Panc1 (cell line): Measurements from ENCODE around the gene VAMP3. TPM values are rescaled to one million over a fixed set of nuclear protein-coding genes. Genes with fewer than 3 reads are reported as not detected.

Experiments used
- ATAC-seq: fragments of 200-7000 bp; cut with Tn5 transposase; 2 replicates; pipeline ENCODE4 v1.9.1; 2020; ENCODE audit warnings: mild to moderate bottlenecking, moderate library complexity
- BruUV-seq: library from RNA; stranded (reverse); fragments of 400-500 nt; replicated peaks from 2 replicates; lab custom pipeline; 2021; lab: Mats Ljungman, UMichigan
- CTCF ChIA-PET: fragments of 300-600 bp; sonication (Branson Sonifier 250); formaldehyde crosslinking; loops from one replicate; lab custom pipeline; 2022; ENCODE audit warnings: antibody characterized with exemption; lab: Charles Lee
- POLR2A ChIA-PET: fragments of 300-600 bp; sonication (Branson Sonifier 250); formaldehyde crosslinking; loops from one replicate; lab custom pipeline; 2022; ENCODE audit warnings: antibody characterized with exemption; lab: Charles Lee
- DNase-seq: peaks from one replicate; pipeline ENCODE4 v3.0.0-alpha.2; 2010; ENCODE audit warnings: low read depth, low spot score
- H3K27ac ChIP-seq: 2 replicates; pipeline ENCODE4 v1.5.1; 2011; ENCODE audit warnings: mild to moderate bottlenecking, low read length, inconsistent platforms
- H3K27me3 ChIP-seq: fragments of 200-500 bp; sonication (Bioruptor generic); 2 replicates; pipeline ENCODE4 v1.6.0; 2014; ENCODE audit warnings: low read length, inconsistent platforms; ENCODE audit not compliant: control insufficient read depth, insufficient read depth
- H3K36me3 ChIP-seq: fragments of 200-500 bp; sonication (Bioruptor generic); 2 replicates; pipeline ENCODE4 v1.5.1; 2014; ENCODE audit warnings: inconsistent platforms, mild to moderate bottlenecking, low read length, moderate library complexity; ENCODE audit not compliant: control insufficient read depth, insufficient read depth
- H3K4me1 ChIP-seq: 2 replicates; pipeline ENCODE4 v1.5.1; 2011; ENCODE audit warnings: inconsistent platforms, mild to moderate bottlenecking, low read length, moderate library complexity; ENCODE audit not compliant: control insufficient read depth, insufficient read depth
- H3K4me3 ChIP-seq, 2 experiments: 2 replicates each; pipeline ENCODE4 v1.5.1; 2011 to 2012; ENCODE audit warnings: low read depth in 2 of 2, low read length in 2 of 2, mild to moderate bottlenecking in 2 of 2, inconsistent platforms in 1 of 2, moderate library complexity in 1 of 2
- H3K9me3 ChIP-seq: fragments of 200-500 bp; sonication (Bioruptor generic); 2 replicates; pipeline ENCODE4 v1.5.1; 2014; ENCODE audit warnings: low read depth, mild to moderate bottlenecking, inconsistent platforms, low read length, moderate library complexity; ENCODE audit not compliant: control insufficient read depth, insufficient read depth
- CTCF ChIP-seq: fragments of 450-650 bp; IDR thresholded peaks from 2 replicates; pipeline ENCODE4 v1.5.1; 2017; ENCODE audit warnings: mild to moderate bottlenecking
- POLR2AphosphoS5 ChIP-seq: IDR thresholded peaks from 2 replicates; pipeline ENCODE4 v1.6.1; 2012; ENCODE audit warnings: mild to moderate bottlenecking, low read depth, low read length, moderate library complexity
- REST ChIP-seq, 2 experiments: IDR thresholded peaks; 2 replicates each; pipeline ENCODE4 v1.6.1; 2011 to 2012; ENCODE audit warnings: low read depth in 2 of 2, control low read depth in 1 of 2, low read length in 1 of 2, mild to moderate bottlenecking in 1 of 2, moderate library complexity in 1 of 2; ENCODE audit not compliant: insufficient read depth in 1 of 2
- SIN3A ChIP-seq: IDR thresholded peaks from 2 replicates; pipeline ENCODE4 v1.6.1; 2012; ENCODE audit warnings: low read depth, mild to moderate bottlenecking, low read length, moderate library complexity, borderline replicate concordance; ENCODE audit not compliant: insufficient read depth
- TCF7L2 ChIP-seq: IDR thresholded peaks from 2 replicates; pipeline ENCODE4 v1.6.1; 2011; ENCODE audit warnings: mild to moderate bottlenecking, low read depth, low read length, inconsistent platforms
- in situ Hi-C: cut with HindIII; loops from 2 replicates; pipeline ENCODE4 v1.10.0; 2016; ENCODE audit warnings: low sequenced_read_pairs, low pct_unique_long_range_greater_than_20kb
- intact Hi-C: fragments of 100-400 bp; cut with micrococcal nuclease; formaldehyde crosslinking; loops from one replicate; pipeline ENCODE4 v1.10.0; 2022; ENCODE audit not compliant: unreplicated experiment
- total RNA-seq: library from RNA; stranded (reverse); gene quantifications from one replicate; pipeline ENCODE4 v1.2.1, GENCODE V29; 2021; ENCODE audit not compliant: unreplicated experiment

VAMP3 gene
- total RNA-seq, 1 experiment from 2014 or later: 106 TPM

GRCh38 chr1:7744882-7745281 lies 26.2 kb upstream of the VAMP3 start:
- Histone ChIP-seq H3K4me1 (no peaks in the 10 kb centered on the region), H3K9me3 (no peaks in the 10 kb centered on the region), H3K27me3 (no peaks in the 10 kb centered on the region), H3K36me3 (no peaks in the 10 kb centered on the region), H3K4me3 (no peak overlapping the region), H3K27ac (no peak overlapping the region)
- ATAC-seq (no peak), DNase-seq (no peak)
- TF ChIP-seq CTCF (no peak), POLR2AphosphoS5 (no peak), SIN3A (no peak), TCF7L2 (no peak), REST (IDR thresholded peaks at IDR 0.05; ENCODE audit: insufficient read depth in 1 of 2, low read depth in 2 of 2, low read length in 1 of 2) (no peak)
- ChIA-PET POLR2A (no interaction called here), CTCF (no interaction called here)
- no TSS peak for BruUV-seq
- in situ Hi-C loops: no loop called here
- intact Hi-C loops: no loop called here

- no peak for ATAC-seq
- Histone ChIP-seq H3K36me3 (no peaks in the 10 kb centered on the region), H3K9me3 (no peaks in the 10 kb centered on the region), H3K27me3 (no peaks in the 10 kb centered on the region), H3K4me1 (no peaks in the 10 kb centered on the region), H3K4me3 (no peak overlapping the region), H3K27ac (no peak overlapping the region)
- no peak for DNase-seq
- CTCF ChIA-PET: no interaction called here
- TF ChIP-seq POLR2AphosphoS5: no peak
- no peak for TF ChIP-seq REST (IDR thresholded peaks at IDR 0.05; ENCODE audit: insufficient read depth in 1 of 2, low read depth in 2 of 2, low read length in 1 of 2)
- TF ChIP-seq SIN3A: no peak
- TF ChIP-seq TCF7L2: no peak
- no peak for TF ChIP-seq CTCF
- in situ Hi-C loops (no loop called here), intact Hi-C loops (no loop called here)
- BruUV-seq: no TSS peak
- POLR2A ChIA-PET: no interaction called here
Measured at GRCh38 chr1:7745783-7746182, 25.3 kb upstream of the VAMP3 start.
